TTC549 (cell line): ENCODE measurements around the gene ITGA3.
"Not testable (repeated sequence)": the region's sequence is repeated elsewhere in the genome, so short reads cannot be mapped to it uniquely, and the experiment has no call there.

Experiments
- FAIRE-seq: peaks from 2 replicates; lab custom pipeline; 2012; peaks lifted over from hg19 to GRCh38; lab: Jason Lieb, UNC

ITGA3 gene

GRCh38 chr17:50035421-50035879, 20.5 kb upstream of the ITGA3 start:
- no peak for FAIRE-seq

GRCh38 chr17:50035945-50036344, 20.0 kb upstream of the ITGA3 start:
- FAIRE-seq, result no peak

DNA sequence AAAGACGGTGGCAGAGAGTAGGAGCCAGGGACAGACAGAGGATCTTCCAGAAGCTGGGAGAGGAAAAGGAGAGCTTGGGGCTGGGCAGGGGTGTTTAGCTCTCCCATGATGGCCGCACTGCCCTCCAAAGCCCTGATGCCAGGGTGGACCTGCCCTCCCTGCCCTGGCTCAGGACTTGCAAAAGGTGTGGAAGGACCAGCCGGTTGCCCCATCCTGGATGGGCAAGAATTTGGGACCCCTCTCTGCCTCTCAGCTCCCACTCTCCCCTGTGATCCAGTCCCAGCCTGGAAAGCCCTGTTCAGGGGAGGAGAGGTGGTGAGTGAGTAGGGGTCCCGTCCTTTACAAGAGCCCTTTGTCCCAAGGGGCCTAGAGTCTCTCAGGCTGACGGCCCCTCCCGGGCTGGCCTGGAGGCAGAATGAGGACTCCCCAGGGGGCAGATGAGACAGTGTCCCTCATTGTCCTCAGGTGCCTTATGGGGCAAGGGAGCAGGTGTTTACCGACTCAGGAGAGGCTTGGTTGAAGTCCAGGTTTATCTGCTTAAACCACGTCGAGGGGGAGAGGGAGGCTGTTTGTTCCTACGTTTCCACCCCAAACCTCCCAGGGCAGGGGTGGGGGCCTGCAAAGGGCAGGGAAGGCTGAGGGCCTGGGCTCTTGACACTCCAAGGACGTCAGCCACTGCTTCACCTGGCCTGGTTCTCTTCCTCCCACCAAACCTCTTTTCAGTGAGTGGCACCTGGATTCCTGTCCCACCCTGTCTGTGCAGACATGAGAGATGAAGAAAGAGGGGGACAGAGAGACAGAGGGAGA, 19.3 kb upstream of the ITGA3 start:
- no peak for FAIRE-seq

- no peak for FAIRE-seq
These were observed 18.4 kb upstream of the ITGA3 start for GRCh38 chr17:50037321-50038107.

- no peak for FAIRE-seq
These were observed 16.9 kb upstream of the ITGA3 start for GRCh38 chr17:50039058-50039457.

DNA sequence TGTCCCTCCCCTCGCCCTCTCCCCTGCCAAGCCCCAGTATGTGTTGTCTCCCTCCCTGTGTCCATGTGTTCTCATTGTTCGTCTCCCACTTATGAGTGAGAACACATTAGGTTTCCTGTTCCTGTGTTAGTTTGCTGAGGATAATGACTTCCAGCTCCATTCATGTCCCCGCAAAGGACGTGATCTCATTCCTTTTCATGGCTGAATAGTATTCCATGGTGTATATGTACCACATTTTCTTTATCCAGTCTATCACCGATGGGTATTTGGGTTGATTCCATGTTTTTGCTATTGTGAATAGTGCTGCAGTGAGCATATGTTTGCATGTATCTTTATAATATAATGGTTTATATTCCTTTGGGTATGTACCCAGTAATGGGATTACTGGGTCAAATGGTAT, 15.4 kb upstream of the ITGA3 start:
- not testable (repeated sequence) for FAIRE-seq

- FAIRE-seq, result no peak
These were observed 13.7 kb upstream of the ITGA3 start for GRCh38 chr17:50042211-50042610.

GRCh38 chr17:50043290-50044148, 12.4 kb upstream of the ITGA3 start:
- FAIRE-seq, result no peak

DNA sequence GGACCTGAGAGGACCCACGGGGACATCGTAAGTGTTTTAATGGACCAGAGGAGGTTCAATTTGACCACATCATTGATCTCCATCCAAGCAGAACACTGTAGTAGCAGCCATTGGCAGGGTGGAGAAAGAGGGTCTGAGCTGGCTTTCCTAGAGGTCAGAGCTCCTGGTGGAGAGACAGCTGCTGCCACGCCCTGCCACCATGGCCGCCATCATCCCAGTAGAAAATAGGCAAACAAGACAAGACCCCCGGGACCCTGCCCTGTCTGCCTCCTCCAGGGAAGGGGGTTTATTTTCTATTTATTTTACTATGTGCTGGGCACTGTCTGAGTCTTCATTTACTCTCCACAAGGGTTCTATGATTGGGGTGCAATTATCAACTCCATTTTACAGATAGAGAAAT, 11.4 kb upstream of the ITGA3 start:
- no peak for FAIRE-seq

DNA sequence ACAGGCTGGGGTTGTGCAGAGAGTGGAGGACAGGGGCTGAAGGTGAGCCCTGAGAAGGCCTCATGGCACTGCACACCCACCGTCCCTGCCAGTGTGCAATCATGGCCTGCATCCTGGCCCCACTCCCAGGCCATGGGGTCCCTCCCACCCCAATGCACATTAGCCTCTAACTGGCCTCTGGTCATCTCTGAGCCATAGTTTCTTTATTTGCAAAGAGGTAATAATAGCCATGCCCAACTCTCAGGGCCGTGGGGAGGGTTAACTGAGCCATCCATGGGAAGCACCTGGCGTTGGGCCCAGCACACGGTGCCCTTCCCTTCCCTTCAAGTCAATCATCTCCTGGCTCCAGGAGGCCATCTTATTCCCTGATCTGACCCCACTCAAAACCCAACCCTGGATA, 10.8 kb upstream of the ITGA3 start:
- FAIRE-seq, result no peak

DNA sequence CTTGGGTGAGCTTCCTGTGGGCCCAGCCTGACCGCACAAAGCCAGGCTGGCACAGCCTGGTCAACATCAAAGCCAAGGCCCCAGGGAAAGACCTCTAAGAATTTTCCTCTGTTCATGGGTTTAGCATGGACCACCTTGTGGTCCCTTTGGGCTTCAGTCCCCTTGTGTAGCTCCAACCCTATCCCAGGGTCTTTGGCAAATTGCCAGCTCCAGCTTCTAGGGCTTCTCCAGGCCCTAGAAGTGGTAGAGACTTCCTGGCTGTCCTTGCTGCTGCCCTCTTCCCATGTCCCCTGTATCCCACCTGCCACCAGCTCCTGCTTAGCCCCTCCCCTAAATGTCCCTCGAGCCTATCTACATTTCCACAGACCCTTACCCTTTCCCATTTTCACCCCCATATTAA, 9.7 kb upstream of the ITGA3 start:
- no peak for FAIRE-seq

GRCh38 chr17:50046667-50047066, 9.2 kb upstream of the ITGA3 start:
- no peak for FAIRE-seq

DNA sequence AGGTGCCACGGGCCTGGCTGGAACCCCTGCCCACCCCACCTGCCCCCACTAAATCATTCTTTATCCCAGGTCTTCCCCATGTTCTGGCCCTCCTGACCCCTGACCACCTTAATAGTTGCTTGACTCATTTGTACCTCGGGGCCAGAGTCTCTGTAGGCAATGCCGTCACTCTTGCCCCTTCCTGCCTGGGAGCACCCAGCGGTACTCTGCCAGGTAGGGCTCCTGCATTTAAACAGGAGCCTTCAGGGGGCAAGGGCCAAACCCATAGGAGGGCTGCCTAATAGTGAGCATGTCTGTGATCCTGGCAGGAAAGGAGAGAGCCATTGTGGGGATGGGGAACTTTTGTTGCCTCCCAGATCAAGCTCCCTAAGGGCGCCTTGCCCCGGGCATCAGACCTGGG, 8.8 kb upstream of the ITGA3 start:
- FAIRE-seq, result no peak

- FAIRE-seq, result no peak
These were observed 8.3 kb upstream of the ITGA3 start for GRCh38 chr17:50047488-50048126.

DNA sequence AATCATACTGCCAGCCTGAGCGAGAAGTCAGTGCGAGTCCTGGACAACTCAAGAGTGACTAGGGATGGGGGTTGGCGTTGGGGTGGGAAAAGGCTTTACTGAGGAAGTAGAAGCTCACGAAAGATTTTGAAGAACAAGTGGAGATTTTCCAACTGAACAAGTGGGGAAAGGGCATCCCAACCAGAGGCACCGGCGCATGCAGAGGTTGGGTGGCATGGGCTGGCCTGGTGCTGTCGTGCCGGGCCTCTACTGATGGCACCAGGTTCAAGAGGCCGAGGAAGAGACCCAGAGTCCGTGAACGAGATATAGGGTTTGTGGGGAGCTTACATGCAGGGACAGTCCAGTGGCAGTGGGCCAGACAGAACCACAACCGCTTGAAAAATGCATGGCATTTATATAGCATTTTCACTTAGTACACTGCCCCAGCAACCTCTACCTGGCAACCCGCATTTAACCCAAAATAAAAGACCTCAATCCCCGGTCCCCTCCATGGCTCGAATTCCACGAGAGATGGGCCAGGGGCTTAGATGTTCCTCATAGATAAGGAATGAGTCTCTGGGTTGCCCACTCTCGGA, 7.7 kb upstream of the ITGA3 start:
- no peak for FAIRE-seq

DNA sequence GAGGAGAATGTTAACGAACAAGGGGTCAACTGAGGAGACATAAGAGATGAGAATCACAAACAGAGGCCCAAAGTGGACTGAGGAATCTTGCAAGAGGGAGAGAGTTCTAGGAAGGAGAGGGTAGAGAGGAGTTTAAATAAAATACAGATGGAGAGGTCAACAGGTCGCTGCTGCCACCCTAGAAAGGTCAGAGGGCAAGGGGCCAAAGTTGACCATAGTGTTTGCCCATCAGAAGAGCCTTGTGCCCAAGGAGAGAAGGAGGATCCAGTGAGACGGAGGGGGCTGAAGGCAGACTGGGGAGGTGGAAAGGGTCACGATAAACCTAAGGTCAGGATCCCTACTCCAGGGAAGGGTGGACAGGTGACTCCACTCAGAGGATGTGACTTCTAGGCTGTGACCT, 6.9 kb upstream of the ITGA3 start:
- FAIRE-seq, result no peak

DNA sequence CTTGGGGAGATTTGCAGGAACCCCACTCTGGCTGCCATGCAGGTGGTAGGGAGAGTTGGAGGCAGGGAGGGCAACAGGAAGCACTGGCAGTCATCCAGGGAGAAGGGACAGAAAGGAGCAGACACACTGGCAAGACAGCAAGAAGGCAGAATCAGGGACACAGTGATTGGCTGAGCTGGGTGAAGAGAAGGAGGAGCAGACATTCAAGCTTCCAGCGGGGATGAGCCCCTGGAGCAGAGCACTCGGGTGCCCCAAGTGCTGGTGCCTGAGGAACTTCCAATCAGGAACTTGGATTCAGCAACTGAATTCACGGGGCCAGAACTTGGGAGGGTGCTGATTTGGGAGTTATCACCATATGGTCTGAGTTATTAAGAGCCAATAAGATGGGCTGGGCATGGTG, 6.3 kb upstream of the ITGA3 start:
- FAIRE-seq, result no peak

GRCh38 chr17:50050431-50051032, 5.4 kb upstream of the ITGA3 start:
- FAIRE-seq, result no peak

DNA sequence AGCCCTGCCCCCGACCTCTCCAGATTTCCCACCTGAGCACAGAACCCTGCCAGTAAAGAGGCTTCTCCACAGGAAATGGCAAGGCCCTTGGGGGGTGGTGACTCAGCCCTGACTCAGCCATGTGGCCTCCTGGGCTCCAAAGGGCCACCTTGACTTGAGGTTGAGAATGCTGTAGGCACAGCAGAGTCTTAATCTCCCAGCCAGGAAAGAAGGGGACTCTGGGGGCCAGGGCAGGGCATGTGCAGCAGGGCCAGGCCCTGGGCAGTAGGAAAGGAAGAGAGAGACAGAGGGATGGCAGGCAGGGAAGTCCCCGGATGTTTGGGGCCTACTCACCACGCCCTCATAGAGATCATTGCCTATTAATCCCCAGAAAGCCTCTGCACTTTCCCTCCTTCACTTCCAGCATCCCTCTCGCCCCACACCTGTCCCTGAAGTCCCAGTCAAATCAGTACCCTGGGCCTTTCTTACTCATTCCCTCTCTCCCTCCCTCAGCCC, 4.8 kb upstream of the ITGA3 start:
- FAIRE-seq, result no peak

DNA sequence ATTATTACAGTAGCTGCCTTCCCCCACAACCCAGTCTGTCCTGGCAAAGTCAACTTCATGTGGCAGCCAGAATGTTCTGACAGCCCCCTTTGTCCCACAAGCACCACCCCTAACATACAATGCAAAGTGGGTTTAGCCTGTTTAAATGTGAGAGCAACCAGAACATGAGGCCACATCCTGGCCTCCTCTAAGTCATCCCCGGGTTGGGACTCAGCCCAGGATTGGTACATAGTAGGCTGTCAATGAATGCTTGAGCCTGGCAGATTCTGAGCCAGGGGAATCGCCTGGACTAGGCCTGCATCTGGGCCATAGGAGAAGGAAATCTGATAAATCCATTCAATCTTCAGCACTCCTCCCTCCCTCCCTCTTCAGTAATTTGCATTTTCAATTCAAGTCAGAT, 4.3 kb upstream of the ITGA3 start:
- no peak for FAIRE-seq

DNA sequence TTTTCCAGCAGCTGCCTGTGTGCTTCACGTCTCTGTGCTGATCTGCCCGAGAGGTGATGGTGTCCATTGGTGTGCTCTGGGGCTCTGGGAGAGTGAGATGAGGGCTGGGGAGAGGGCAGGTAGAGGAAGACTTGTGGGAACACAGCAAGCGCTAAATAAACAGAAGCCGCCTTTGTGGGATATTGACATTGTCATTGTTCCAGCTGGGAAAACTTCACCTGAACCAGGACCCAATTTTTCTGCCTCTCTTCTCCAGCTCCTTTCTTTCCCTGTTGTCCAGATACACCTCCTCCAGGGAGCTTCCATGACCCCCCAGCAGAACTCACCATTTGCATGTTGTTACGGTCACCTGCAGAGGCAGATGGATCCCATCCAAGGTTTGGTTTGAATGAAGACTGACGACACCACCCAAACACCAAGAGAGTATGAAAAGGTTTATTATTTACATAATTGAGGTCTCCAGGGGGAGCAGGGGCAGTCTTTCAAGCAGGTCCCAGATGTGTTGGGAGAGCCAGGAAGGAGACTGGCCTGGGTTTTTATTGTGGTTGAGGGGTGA, 3.6 kb upstream of the ITGA3 start:
- FAIRE-seq, result no peak
